K562 (cell line): ENCODE data around the gene C12orf42. TPM values are rescaled to one million over a fixed set of nuclear protein-coding genes. Genes with fewer than 3 reads are reported as not detected.

Source experiments
- ATAC-seq: fragments of 200-7000 bp; cut with Tn5 transposase; 3 replicates; pipeline ENCODE4 v1.9.1; 2020; ENCODE audit warnings: moderate library complexity
- BruUV-seq: library from RNA; stranded (reverse); fragments of 400-500 nt; replicated peaks from 2 replicates; lab custom pipeline; 2021; lab: Mats Ljungman, UMichigan
- CTCF ChIA-PET: fragments of 300-600 bp; formaldehyde crosslinking; extraction: SDS; loops from one replicate; lab custom pipeline; 2021; ENCODE audit warnings: low intra/inter-chr PET ratio; lab: Yijun Ruan, JAX
- POLR2A ChIA-PET: fragments of 300-600, 350-650 bp; sonication (Branson Sonifier 250); formaldehyde crosslinking; extraction: SDS; loops from one replicate; lab custom pipeline; 2021; ENCODE audit warnings: antibody characterized with exemption, inconsistent platforms; lab: Yijun Ruan, JAX
- DNase-seq, 4 experiments: peaks; one replicate each; pipeline versions ENCODE4 v3.0.0 to v3.0.0-alpha.2; 2011 to 2018; ENCODE audit warnings: low spot score in 3 of 4, mixed read lengths in 3 of 4; ENCODE audit errors: extremely low read depth in 1 of 4
- FAIRE-seq: peaks from 2 replicates; lab custom pipeline; 2011; peaks lifted over from hg19 to GRCh38; lab: Jason Lieb, UNC
- H2AFZ ChIP-seq: 2 replicates; pipeline ENCODE4 v1.6.0; 2011; ENCODE audit warnings: low read depth, low read length, control low read depth, inconsistent platforms
- H3K27ac ChIP-seq: fragments of 200-600 bp; 3 replicates; pipeline ENCODE4 v1.8.0; 2011; ENCODE audit warnings: low read depth, mild to moderate bottlenecking, control low read depth, inconsistent platforms, low read length, moderate library complexity, mixed read lengths; ENCODE audit errors: extremely low read depth
- H3K27me3 ChIP-seq, 2 experiments: fragments of 300-600 bp in 1 of 2; 2 replicates in 1 of 2; 3 replicates in 1 of 2; pipeline versions ENCODE4 v1.6.0 to v1.8.0; 2011; ENCODE audit warnings: inconsistent platforms in 2 of 2, low read length in 2 of 2, mild to moderate bottlenecking in 1 of 2, mixed read lengths in 1 of 2, moderate library complexity in 1 of 2; ENCODE audit not compliant: control insufficient read depth in 2 of 2, insufficient read depth in 2 of 2
- H3K36me3 ChIP-seq: fragments of 300-600 bp; 3 replicates; pipeline ENCODE4 v1.8.0; 2011; ENCODE audit warnings: mild to moderate bottlenecking, low read length, inconsistent platforms; ENCODE audit not compliant: control insufficient read depth, insufficient read depth
- H3K4me1 ChIP-seq, 2 experiments: fragments of 200-600 bp in 1 of 2; replicated peaks in 1 of 2; 2 replicates in 1 of 2; 3 replicates in 1 of 2; pipeline versions ENCODE4 v1.5.1 to v1.8.0; 2011; ENCODE audit warnings: inconsistent platforms in 2 of 2, low read length in 2 of 2, mild to moderate bottlenecking in 1 of 2, mixed read lengths in 1 of 2, moderate library complexity in 1 of 2; ENCODE audit not compliant: control insufficient read depth in 2 of 2, insufficient read depth in 2 of 2
- H3K4me2 ChIP-seq: 2 replicates; pipeline ENCODE4 v1.6.1; 2011; ENCODE audit warnings: low read length, control low read depth, inconsistent platforms, mixed read lengths; ENCODE audit not compliant: insufficient read depth
- H3K4me3 ChIP-seq: fragments of 200-600 bp; sonication (generic), shearing (Covaris generic); 2 replicates; pipeline ENCODE4 v1.5.1; 2016; ENCODE audit warnings: control low read depth, inconsistent platforms
- H3K79me2 ChIP-seq: fragments of 200-600 bp; 3 replicates; pipeline ENCODE4 v1.8.0; 2011; ENCODE audit warnings: low read length, inconsistent platforms; ENCODE audit not compliant: control insufficient read depth, insufficient read depth
- H3K9ac ChIP-seq, 2 experiments: 2 replicates each; pipeline versions ENCODE4 v1.6.0 to v1.6.1; 2011; ENCODE audit warnings: low read depth in 2 of 2, low read length in 2 of 2, control low read depth in 1 of 2, inconsistent platforms in 1 of 2, mild to moderate bottlenecking in 1 of 2, mixed read lengths in 1 of 2; ENCODE audit not compliant: insufficient read depth in 1 of 2
- H3K9me1 ChIP-seq: one replicate; pipeline ENCODE4 v1.6.0; 2011; ENCODE audit warnings: inconsistent platforms, mild to moderate bottlenecking, low read length, moderate library complexity; ENCODE audit not compliant: control insufficient read depth, insufficient read depth
- H3K9me3 ChIP-seq: replicated peaks from 2 replicates; pipeline ENCODE4 v1.5.1; 2011; ENCODE audit warnings: low read depth, low read length, inconsistent platforms; ENCODE audit not compliant: control insufficient read depth, insufficient read depth
- H4K20me1 ChIP-seq: replicated peaks from 2 replicates; pipeline ENCODE4 v1.6.1; 2011; ENCODE audit warnings: low read length, inconsistent platforms, mixed read lengths; ENCODE audit not compliant: control insufficient read depth, insufficient read depth
- CHAMP1 ChIP-seq: fragments of 450-650 bp; IDR thresholded peaks from 2 replicates; pipeline ENCODE4 v1.6.1; 2016; ENCODE audit warnings: mild to moderate bottlenecking
- NR2C1 ChIP-seq, 2 experiments: fragments of 450-650 bp; IDR thresholded peaks; 2 replicates each; pipeline ENCODE4 v1.6.1; 2017; ENCODE audit warnings: mild to moderate bottlenecking in 2 of 2, antibody characterized with exemption in 1 of 2, inconsistent platforms in 1 of 2, missing compliant biosample characterization in 1 of 2, missing genetic modification characterization in 1 of 2
- STAT6 ChIP-seq: sonication (generic); formaldehyde crosslinking; IDR thresholded peaks from 2 replicates; pipeline ENCODE4 v1.8.1; 2023; ENCODE audit warnings: mild to moderate bottlenecking, missing genetic modification reagents
- ZNF280A ChIP-seq: fragments of 450-650 bp; IDR thresholded peaks from 2 replicates; pipeline ENCODE4 v1.6.1; 2018; ENCODE audit warnings: mild to moderate bottlenecking, low read depth; ENCODE audit not compliant: partially characterized antibody
- ZNF407 ChIP-seq: fragments of 450-650 bp; IDR thresholded peaks from 2 replicates; pipeline ENCODE4 v1.6.1; 2016; ENCODE audit warnings: low read depth
- WGBS: fragments of 100-300 bp; shearing (Covaris generic); methylation state at CpG from one replicate; pipeline ENCODE4 v1.1.6; 2016; ENCODE audit warnings: low coverage, mixed read lengths; ENCODE audit not compliant: insufficient coverage; ENCODE audit errors: missing lambda C conversion rate; 5-methylcytosine and 5-hydroxymethylcytosine counted together
- in situ Hi-C: fragments of 300-500 bp; cut with MboI; formaldehyde crosslinking; loops from 4 replicates; pipeline ENCODE4 v1.15.0; 2018; ENCODE audit warnings: inconsistent platforms, mixed read lengths
- intact Hi-C: fragments of 100-400 bp; cut with micrococcal nuclease; formaldehyde crosslinking; loops from 2 replicates; pipeline ENCODE4 v1.14.2; 2022
- polyA plus RNA-seq, 8 experiments: library from polyadenylated mRNA; depleted of rRNA in 4 of 8; stranded (reverse) in 5 of 8; unstranded in 3 of 8; fragments of >200 nt; fragmentation: Nextera tagmentation in 2 of 8; fragmentation: Illumina TruSeq in 1 of 8; extraction: Ambion mirVana in 2 of 8; extraction: Trizol in 1 of 8; gene quantifications; 2 replicates each; pipeline versions ENCODE4 v1.2.1 to v1.2.3, GENCODE V29; 2011 to 2014; ENCODE audit warnings: inconsistent platforms in 1 of 8, missing spikeins in 1 of 8
- total RNA-seq, 7 experiments: library from RNA; depleted of rRNA in 6 of 7; stranded (reverse); fragments of >200 nt in 6 of 7; fragmentation: Illumina TruSeq in 2 of 7; extraction: Trizol in 2 of 7; gene quantifications; 2 replicates each; pipeline versions ENCODE4 v1.2.1 to v1.2.3, GENCODE V29; 2011 to 2021; ENCODE audit warnings: low replicate concordance in 1 of 7

Gene C12orf42
- total and polyA plus RNA-seq, 9 of the 15 experiments (the other 6 are each of a cell fraction or from before 2014, with no cell fraction given): not detected

- no peak overlapping the region for H3K9ac ChIP-seq
- TF ChIP-seq STAT6 (no peak), ZNF280A (no peak), CHAMP1 (no peak), NR2C1 (IDR thresholded peaks at IDR 0.05) (no peak), NR2C1 (tag; IDR thresholded peaks at IDR 0.05) (no peak), ZNF407 (no peak)
Observed at GRCh38 chr12:103441437-103442181, 54.2 kb downstream of the C12orf42 start.

More at GRCh38 chr12:103441437-103442181, 54.2 kb downstream of the C12orf42 start:
- Histone ChIP-seq H3K79me2 (no peaks in the 10 kb centered on the region), H3K4me2 (no peak overlapping the region), H3K27me3 (no peaks in the 10 kb centered on the region), H3K4me1 (no peaks in the 10 kb centered on the region), H3K27ac (no peak overlapping the region), H3K36me3 (no peaks in the 10 kb centered on the region), H3K9me1 (no peaks in the 10 kb centered on the region), H2AFZ (no peak overlapping the region), H4K20me1 (no peaks in the 10 kb centered on the region), H3K9me3 (no peaks in the 10 kb centered on the region; the same call in 1 of the 2 replicates), H3K4me3 (no peak overlapping the region)
- in situ Hi-C loops (no loop called here), intact Hi-C loops (no loop called here)
- WGBS: 0% methylated on average over 1 of the region's 1 CpG
- ChIA-PET POLR2A (no interaction called here), CTCF (no interaction called here)
- ATAC-seq: no peak
- BruUV-seq: no TSS peak
- no peak for DNase-seq
- no peak for FAIRE-seq
